HG02970 (cell line): ENCODE results near the gene TCF7L2.

ENCODE experiments used
- ATAC-seq: cut with Tn5 transposase; IDR thresholded peaks from one replicate; pipeline ENCODE4 v1.9.1; 2021; ENCODE audit warnings: mild to moderate bottlenecking, moderate library complexity, moderate number of reproducible peaks; ENCODE audit not compliant: unreplicated experiment, low FRiP score

The TCF7L2 gene

GRCh38 chr10:112962343-112962742 is 12.3 kb downstream of the TCF7L2 start:
- ATAC-seq = no peak

- ATAC-seq = no peak
These were observed 13.8 kb downstream of the TCF7L2 start for GRCh38 chr10:112963835-112964234.

DNA sequence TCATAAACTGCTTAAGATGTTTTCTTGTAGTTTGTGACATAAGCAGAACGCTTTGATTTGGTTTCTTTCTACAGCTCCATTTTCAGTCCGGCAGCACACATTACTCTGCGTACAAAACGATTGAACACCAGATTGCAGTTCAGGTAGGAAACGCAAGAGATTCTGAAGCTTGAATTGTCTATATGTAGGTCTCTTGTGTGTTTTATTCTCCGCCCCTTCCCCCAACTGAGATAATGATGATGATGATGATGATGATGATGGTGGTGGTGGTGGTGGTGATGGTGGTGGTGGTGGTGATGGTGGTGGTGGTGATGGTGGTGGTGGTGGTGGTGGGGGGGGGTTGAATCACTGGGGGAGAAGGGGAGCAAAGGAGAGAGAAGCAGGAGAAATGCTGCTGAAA is 14.4 kb downstream of the TCF7L2 start:
- no peak for ATAC-seq

DNA sequence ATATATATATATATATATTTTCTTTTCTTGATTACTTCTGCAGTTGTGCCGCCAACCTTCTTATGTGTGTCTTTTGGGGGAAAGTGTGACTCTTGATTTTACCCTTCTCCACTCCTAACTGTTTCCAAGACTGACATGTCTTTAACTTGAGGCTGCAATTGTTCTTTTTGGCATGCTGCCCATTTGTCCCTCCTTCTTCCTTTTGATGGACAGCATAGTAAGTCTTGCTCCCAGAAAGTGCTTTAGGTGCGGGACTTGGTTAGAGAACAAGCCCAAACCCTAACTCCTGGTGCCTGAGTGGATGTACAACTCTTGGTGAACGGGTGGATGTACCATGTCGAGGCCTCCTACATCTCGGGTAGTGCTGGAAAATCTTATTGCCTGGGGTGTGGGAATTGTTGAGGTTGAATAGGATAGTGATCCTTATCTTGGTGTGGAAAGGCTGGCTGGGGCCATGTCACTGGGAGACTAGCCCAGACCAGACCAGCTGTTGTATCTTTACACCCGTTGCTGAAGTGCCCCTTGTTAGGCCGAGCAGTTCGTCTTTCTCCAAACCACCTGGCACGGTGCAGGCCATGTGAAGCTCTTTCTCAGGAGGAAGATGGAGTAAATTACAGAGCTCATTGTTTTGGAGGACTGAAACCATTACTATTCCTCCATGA is 16.3 kb downstream of the TCF7L2 start:
- ATAC-seq = no peak

DNA sequence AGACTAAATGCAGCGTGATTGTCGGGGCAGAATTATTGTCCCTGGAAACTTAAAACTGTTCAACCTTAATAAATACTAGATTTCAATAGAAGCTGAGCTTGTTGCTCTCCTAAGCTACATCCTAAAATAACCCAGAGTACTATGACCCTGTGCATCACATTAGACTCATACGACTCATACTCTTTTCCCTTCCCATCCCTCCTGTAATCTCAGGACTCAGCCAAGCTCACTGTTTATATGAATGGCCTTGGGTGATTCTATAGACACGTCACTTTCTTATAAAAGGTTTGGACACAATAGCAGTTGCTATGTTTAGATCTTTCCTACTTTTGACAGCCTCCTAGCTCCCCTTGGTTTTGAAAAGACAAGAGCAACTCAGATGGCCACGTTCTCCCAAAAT is 17.2 kb downstream of the TCF7L2 start:
- no peak for ATAC-seq

DNA sequence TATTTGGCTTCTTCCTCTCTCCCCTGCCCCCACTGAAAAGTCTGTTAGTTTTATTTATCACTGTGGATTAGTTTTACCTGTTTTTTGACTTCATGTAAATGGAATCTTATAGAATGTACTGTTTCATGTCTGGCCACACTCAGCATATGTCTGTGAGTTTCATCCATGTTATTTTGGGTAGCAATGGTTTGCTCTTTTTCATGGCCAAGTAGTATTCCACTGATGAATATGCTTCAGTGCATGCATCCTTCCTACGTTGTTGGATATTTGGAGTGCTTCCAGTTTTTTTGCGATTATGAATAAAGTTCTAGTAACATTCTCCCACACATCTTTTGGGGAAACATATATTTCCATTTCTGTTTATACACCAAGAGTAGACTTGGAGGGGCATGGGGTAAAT is 19.1 kb downstream of the TCF7L2 start:
- ATAC-seq = no peak

DNA sequence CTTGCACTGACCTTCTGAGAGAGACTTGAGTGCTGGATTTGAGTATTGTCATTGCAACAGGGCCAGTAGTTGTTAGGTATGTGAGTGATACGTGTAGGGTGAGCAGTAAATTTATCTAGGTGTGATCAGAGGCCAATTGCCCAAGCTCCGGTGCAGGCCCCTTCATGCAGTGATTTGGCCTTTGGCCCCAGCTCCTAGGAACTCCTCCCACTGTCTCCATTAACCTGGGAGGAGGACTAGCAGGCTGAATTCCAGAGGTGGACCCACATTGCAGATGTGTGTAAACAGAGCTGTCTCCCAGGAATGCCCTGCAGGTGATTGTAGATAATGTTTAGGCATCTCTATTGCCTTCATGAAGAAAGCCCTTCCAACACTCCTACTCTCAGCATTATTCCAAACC is 19.5 kb downstream of the TCF7L2 start:
- ATAC-seq = no peak

DNA sequence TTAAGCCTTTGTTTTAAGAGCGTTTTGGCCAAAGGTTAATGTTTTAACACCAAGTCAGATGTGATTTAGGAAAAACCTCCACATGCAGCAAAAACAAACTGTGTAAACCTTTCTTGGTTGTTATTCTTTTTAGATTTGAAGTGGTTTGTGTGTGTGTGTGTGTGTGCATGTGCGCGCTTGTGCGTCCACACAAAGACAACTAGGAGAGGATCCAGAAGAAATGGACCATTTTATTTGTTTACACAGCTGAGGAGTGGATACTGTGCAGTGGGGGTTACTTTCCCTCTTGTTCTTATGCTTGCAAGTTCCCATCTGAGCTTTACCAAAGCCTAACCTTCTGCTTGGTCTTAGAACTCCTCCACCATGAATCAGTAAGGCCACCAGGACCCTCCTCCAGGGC is 20.0 kb downstream of the TCF7L2 start:
- ATAC-seq = no peak

DNA sequence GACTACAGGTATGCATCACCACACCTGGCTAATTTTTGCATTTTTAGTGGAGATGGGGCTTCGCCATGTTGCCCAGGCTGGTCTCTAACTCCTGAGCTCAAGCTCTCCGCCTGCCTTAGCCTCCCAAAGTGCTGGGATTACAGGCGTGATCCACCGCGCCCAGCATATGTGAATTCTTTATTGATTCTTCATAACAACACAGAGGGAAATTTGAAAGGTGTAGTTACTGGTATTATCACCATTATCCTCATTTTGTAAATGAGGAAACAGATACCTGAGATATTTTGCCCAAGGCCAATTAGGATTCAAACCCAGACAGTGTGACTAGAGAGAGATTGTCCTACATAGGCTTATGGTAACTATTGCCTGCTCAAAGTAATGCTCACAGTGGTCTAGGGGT is 22.6 kb downstream of the TCF7L2 start:
- no peak for ATAC-seq

DNA sequence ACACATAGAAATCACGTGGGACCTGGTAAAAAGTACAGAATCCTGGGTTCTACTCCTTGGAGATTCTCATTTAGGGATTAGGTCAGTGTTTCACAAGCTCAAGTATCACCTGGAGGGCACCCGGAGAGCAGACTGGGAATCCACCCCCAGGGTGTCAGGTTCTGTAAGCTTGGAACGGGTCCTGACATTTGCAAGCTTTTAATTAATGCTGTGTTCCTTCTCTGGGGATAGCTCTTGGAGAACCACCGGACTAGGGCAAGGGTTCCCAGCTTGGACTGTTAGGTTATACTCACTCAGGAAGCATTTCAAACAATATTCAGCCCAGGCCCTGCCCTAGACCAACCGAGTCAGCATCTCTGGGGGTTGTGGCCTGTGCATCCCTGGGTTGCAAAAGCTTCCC is 23.0 kb downstream of the TCF7L2 start:
- no peak for ATAC-seq

DNA sequence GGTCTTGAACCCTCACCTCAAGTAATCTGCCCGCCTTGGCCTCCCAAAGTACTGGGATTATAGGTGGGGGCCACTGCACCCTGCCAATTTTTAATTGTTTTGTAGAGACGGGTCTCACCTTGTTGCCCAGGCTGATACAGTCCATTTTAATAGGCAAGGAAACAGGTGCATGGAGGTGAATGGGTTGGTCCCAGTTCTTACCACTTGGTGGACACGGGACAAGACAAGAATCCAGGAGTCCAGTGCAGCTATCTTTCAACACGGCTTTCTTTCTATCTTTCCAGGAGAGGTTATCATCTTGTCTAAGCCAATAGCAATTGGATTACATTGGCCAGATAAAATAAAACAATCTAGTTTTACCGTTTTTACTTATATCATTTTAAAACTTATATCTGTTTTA is 23.8 kb downstream of the TCF7L2 start:
- ATAC-seq = no peak

DNA sequence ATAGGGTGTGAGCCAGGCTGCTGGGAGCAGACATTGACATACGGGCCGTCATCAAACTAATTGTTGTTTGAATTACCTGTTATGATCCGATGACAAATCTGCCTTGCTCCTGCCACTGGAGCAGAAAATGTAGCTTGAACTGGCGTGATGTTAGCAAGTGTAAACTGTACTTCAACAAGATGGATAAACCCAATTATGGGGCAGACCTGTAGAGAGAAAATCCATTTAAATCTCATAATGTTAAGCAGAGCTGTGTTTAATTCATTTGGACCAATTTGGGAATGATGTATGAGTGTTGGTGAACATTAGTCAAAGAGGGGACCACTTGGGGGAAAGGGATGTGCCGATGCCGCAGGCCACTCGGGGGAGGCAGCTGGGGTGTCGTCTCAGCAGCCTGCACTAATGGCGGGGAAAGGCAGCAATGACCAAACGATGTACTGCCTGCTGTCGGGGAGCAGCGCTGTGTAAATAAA is 27.4 kb downstream of the TCF7L2 start:
- ATAC-seq = no peak

DNA sequence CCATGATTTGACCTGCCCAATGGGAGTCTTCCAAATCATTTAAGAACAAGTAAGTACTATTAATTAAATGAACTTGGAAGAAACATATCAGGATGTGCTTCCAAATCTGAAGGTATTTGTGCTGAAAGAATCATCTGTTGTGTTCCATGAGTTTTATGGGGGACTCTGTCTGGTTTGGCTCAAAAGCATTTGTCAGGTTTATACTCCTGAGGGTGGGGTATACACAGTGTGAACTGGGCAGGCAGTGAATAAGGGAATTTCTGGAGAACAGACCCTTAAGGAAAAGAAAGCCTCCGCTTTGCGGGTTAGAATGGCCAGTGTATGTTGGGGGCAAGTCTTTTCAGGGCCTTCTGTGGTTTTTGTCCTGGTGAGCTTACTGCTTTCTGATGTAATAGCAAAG is 29.9 kb downstream of the TCF7L2 start:
- no peak for ATAC-seq

GRCh38 chr10:112980937-112981336 is 30.9 kb downstream of the TCF7L2 start:
- no peak for ATAC-seq

DNA sequence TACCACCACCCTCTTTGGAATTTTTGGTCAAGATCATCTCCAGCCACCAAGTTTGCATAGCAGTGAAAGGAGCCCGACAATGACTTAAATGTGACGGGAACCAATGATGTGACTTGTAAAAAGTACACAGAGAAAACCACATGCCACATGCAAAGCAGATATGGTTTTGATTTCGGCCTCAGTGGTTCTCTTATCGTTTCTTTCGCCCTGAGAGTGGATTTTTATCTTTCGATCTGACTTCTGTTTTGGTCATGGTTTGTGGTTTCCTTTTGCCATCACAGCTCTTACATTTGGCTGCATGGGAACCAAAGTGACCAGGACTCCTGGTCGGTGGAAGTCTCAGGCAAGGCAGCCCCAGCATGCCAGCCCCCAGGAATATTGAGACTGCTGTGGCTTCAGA is 31.5 kb downstream of the TCF7L2 start:
- peak; percentile 90 for ATAC-seq

DNA sequence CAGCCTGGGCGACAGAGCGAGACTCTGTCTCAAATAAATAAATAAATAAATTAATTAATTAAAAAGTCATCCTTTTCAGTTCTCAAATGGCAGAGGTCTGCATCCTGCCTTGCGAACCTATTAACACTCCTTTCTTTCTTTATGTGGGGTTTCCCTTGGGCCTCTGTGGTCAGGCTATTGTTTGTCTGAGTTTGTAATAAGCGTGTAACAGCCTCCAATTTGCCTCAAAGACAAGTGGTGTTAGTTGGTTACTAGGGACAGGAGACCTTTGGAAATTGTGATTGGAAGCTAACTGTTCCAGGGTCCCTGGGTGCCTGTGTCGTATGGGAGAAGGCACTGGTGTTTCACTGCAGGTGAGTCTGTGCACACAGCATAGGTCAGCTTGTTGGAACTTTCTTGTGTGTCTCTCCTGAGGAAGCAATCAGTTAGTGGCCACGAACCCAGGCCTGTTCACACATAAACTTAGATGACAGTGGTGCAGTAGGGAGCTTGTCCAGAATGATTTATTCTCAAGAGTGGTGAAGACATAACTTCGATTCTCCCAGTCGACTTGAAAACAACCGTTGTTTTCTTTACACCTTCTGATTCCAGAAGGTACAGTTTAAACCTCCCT is 33.5 kb downstream of the TCF7L2 start:
- no peak for ATAC-seq

- no peak for ATAC-seq
These were observed 34.7 kb downstream of the TCF7L2 start for GRCh38 chr10:112984756-112985155.

DNA sequence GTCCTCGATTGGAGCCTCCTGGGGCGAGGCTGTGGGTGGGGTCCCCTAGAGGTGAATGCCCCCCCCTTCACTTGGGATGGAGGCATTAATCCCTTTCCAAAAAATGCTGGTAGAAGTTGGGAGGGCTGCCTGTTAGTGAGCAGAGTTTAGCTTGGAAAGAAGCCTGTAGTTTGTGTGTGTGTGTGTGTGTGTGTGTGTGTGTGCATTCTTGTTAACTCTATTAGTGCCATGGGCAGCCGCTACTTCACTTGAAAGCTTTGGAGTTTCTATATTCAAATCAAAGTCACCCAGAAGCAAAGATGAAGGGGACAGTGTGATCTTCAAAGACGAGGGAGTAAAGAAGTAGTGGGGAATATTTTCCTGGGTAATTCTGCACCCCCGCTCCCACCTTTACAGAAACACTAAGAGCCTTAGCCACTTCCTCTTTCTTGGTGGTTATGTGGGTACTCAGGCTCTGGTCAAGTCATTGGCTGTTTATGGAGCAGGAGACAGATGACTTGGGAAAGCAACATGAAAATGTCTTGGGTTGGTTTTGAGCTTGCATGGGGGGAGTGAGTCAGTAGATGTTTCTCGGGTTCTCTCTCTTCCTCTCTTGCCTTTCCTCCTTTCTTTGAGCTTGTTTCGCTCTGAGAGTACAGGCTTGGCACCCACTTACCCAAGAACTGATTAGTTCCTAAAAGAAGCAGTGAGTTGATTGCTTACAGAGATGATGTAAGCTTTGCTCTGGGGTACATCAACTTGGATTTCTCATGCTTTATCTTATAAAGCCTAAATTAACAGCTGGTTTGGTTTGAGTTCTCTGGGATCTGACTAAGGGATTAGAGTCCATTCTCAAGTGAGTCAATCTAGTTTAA is 35.9 kb downstream of the TCF7L2 start:
- ATAC-seq = no peak

GRCh38 chr10:112986544-112987190 is 36.6 kb downstream of the TCF7L2 start:
- ATAC-seq = no peak

GRCh38 chr10:112988839-112989406 is 38.9 kb downstream of the TCF7L2 start:
- no peak for ATAC-seq

GRCh38 chr10:112989826-112990225 is 39.8 kb downstream of the TCF7L2 start:
- ATAC-seq = no peak
